SK-N-MC (cell line): ENCODE data around the gene UBE3A.

Experiments
- EZH2 ChIP-seq: fragments of 200-600 bp; sonication (generic); IDR thresholded peaks from one replicate; pipeline ENCODE4 v1.6.1; 2017; ENCODE audit warnings: antibody characterized with exemption
- POLR2AphosphoS5 ChIP-seq: IDR thresholded peaks from 2 replicates; pipeline ENCODE4 v1.6.1; 2012; ENCODE audit warnings: mild to moderate bottlenecking, low read depth, low read length, borderline replicate concordance

- TF ChIP-seq EZH2, result no peak
- TF ChIP-seq POLR2AphosphoS5, result no peak
Observed at GRCh38 chr15:25385986-25386385, 52.8 kb downstream of the UBE3A start.
